ENCODE results near the gene C1orf94. TPM values are rescaled to one million over a fixed set of nuclear protein-coding genes. Genes with fewer than 3 reads are reported as not detected.

The C1orf94 gene
- total and polyA plus RNA-seq, 2 of the 4 experiments (the other 2 are of a cell fraction), result not detected

- in situ Hi-C loops (cut with MboI; ENCODE audit: low sequenced_read_pairs), result no loop called here
- Histone ChIP-seq H3K4me2 (ENCODE audit: low read depth, low read length) (no peak overlapping the region), H2BK120ac (ENCODE audit: low read depth, low read length) (no peak overlapping the region), H2BK20ac (ENCODE audit: low read depth, low read length) (no peak overlapping the region), H3K36me3 (ENCODE audit: control insufficient read depth, insufficient read depth, low read length) (no peaks in the 10 kb centered on the region), H2AK9ac (replicated peaks; ENCODE audit: low read depth, low read length, poor library complexity) (no peak overlapping the region), H4K20me1 (ENCODE audit: insufficient read depth, low read length) (no peaks in the 10 kb centered on the region), H3K4me3 (ENCODE audit: insufficient read depth, low read depth, low read length) (no peak overlapping the region), H3K9ac (ENCODE audit: low read depth, low read length) (no peak overlapping the region), H3K14ac (replicated peaks; ENCODE audit: low read depth, low read length) (no peak overlapping the region), H2AFZ (replicated peaks; ENCODE audit: low read length, poor library complexity) (no peak overlapping the region), H3K18ac (ENCODE audit: low read depth, low read length) (no peak overlapping the region), H2AK5ac (ENCODE audit: low read depth, low read length) (no peak overlapping the region), H4K8ac (ENCODE audit: low read depth in 2 of 2, low read length in 2 of 2) (no peak overlapping the region), H3K27me3 (ENCODE audit: control insufficient read depth, insufficient read depth, low read length) (no peaks in the 10 kb centered on the region), H3K4ac (ENCODE audit: low read depth, low read length) (no peak overlapping the region), H4K91ac (ENCODE audit: insufficient read depth, low read depth, low read length) (no peak overlapping the region), H2BK5ac (ENCODE audit: low read depth, low read length, poor library complexity, severe bottlenecking) (no peak overlapping the region), H3K56ac (ENCODE audit: extremely low read depth, insufficient read depth, low read length) (no peak overlapping the region), H4K5ac (ENCODE audit: low read depth, low read length) (no peak overlapping the region), H3K23ac (ENCODE audit: low read depth, low read length) (no peak overlapping the region), H3K9me3 (ENCODE audit: control insufficient read depth, insufficient read depth, low read length) (peaks cover 14% of the 10 kb centered on the region), H3K27ac (ENCODE audit: insufficient read depth, low read length) (no peak overlapping the region), H2BK15ac (ENCODE audit: low read depth, low read length) (no peak overlapping the region), H3K9me1 (ENCODE audit: insufficient read depth, low read length) (no peaks in the 10 kb centered on the region), H3K79me1 (ENCODE audit: low read depth in 1 of 2, low read length in 2 of 2) (no peaks in the 10 kb centered on the region), H3K4me1 (ENCODE audit: control insufficient read depth, insufficient read depth, low read length) (no peaks in the 10 kb centered on the region)
- ATAC-seq (ENCODE audit: low read depth) (no peak), DNase-seq (no peak)
- WGBS, 2 experiments (ENCODE audit: extremely low coverage in 2 of 2, insufficient read length in 1 of 2), result no CpG with 5 or more reads among the region's 3 CpGs
- dilution Hi-C loops (cut with HindIII; ENCODE audit: low sequenced_read_pairs, unreplicated experiment), result no loop called here
- BruUV-seq (replicated peaks), result no TSS peak
- ChIA-PET POLR2A (ENCODE audit: unreplicated experiment) (no interaction called here), CTCF (no interaction called here)
- intact Hi-C loops (cut with micrococcal nuclease), result no loop called here
- TF ChIP-seq RAD21 (IDR thresholded peaks at IDR 0.05; ENCODE audit: low read length) (no peak), RFX5 (IDR thresholded peaks at IDR 0.05; ENCODE audit: low read depth, low read length) (no peak), USF2 (IDR thresholded peaks at IDR 0.05; ENCODE audit: low read depth, low read length) (no peak), NFE2L2 (IDR thresholded peaks at IDR 0.05; ENCODE audit: low read depth, low read length) (no peak), RCOR1 (IDR thresholded peaks at IDR 0.05; ENCODE audit: insufficient replicate concordance, low read length) (no peak)
Observed at GRCh38 chr1:34149501-34149900, 27.2 kb upstream of the C1orf94 start.
